HEK293 (cell line): ENCODE measurements around the gene POLN.
A peak's percentile ranks its signal among the peaks of the same experiment; 100 is the strongest.

Source experiments
- CTCF ChIA-PET: fragments of 350-600 bp; formaldehyde crosslinking; extraction: SDS; loops from one replicate; lab custom pipeline; 2021; ENCODE audit warnings: antibody characterized with exemption; lab: Yijun Ruan, JAX
- POLR2A ChIA-PET: fragments of 300-600 bp; formaldehyde crosslinking; extraction: SDS; loops from one replicate; lab custom pipeline; 2020; ENCODE audit warnings: antibody characterized with exemption, inconsistent platforms; lab: Yijun Ruan, JAX
- H3K27ac ChIP-seq: fragments of 200-500 bp; sonication (Bioruptor generic); 2 replicates; pipeline ENCODE4 v1.5.1; 2014; ENCODE audit warnings: low read depth, low read length, control low read depth, inconsistent platforms; ENCODE audit errors: extremely low read depth
- H3K36me3 ChIP-seq, 2 experiments: fragments of 200-500 bp in 1 of 2; sonication (Bioruptor generic) in 1 of 2; 1 replicate in 1 of 2; 2 replicates in 1 of 2; pipeline ENCODE4 v1.5.1; 2014 to 2017; ENCODE audit warnings: inconsistent platforms in 2 of 2, low read length in 2 of 2; ENCODE audit not compliant: control insufficient read depth in 2 of 2, insufficient read depth in 1 of 2
- H3K4me1 ChIP-seq: fragments of 200-500 bp; sonication (Bioruptor generic); 2 replicates; pipeline ENCODE4 v1.5.1; 2014; ENCODE audit warnings: mild to moderate bottlenecking, low read length, inconsistent platforms; ENCODE audit not compliant: control insufficient read depth, insufficient read depth
- H3K4me3 ChIP-seq: 2 replicates; pipeline ENCODE4 v1.5.1; 2011; ENCODE audit warnings: low read depth, mild to moderate bottlenecking, control low read depth, low read length, moderate library complexity
- H3K9me3 ChIP-seq: fragments of 200-500 bp; sonication (Bioruptor generic); 2 replicates; pipeline ENCODE4 v1.5.1; 2014; ENCODE audit warnings: low read depth, low read length, inconsistent platforms; ENCODE audit not compliant: control insufficient read depth, insufficient read depth
- EGR2 ChIP-seq: fragments of 450-650 bp; formaldehyde crosslinking; IDR thresholded peaks from 2 replicates; pipeline ENCODE4 v1.5.1; 2016; ENCODE audit warnings: low read depth, missing biosample characterization, missing genetic modification characterization
- GLIS1 ChIP-seq: fragments of 450-650 bp; formaldehyde crosslinking; IDR thresholded peaks from 2 replicates; pipeline ENCODE4 v1.5.1; 2016; ENCODE audit warnings: missing biosample characterization, missing genetic modification characterization
- PRDM1 ChIP-seq: fragments of 450-650 bp; formaldehyde crosslinking; IDR thresholded peaks from 2 replicates; pipeline ENCODE4; 2016; ENCODE audit warnings: missing biosample characterization, missing genetic modification characterization
- SCRT2 ChIP-seq: fragments of 450-650 bp; formaldehyde crosslinking; IDR thresholded peaks from 2 replicates; pipeline ENCODE4 v1.5.1; 2016; ENCODE audit warnings: missing biosample characterization, missing genetic modification characterization
- SP3 ChIP-seq: fragments of 450-650 bp; formaldehyde crosslinking; IDR thresholded peaks from 2 replicates; pipeline ENCODE4 v1.5.1; 2016; ENCODE audit warnings: missing biosample characterization, missing genetic modification characterization
- ZBTB20 ChIP-seq: fragments of 450-650 bp; formaldehyde crosslinking; IDR thresholded peaks from 2 replicates; pipeline ENCODE4 v1.5.1; 2016; ENCODE audit warnings: missing biosample characterization, missing genetic modification characterization
- ZIC2 ChIP-seq: fragments of 450-650 bp; formaldehyde crosslinking; IDR thresholded peaks from 2 replicates; pipeline ENCODE4 v1.5.1; 2016; ENCODE audit warnings: missing biosample characterization, missing genetic modification characterization
- ZNF175 ChIP-seq: fragments of 450-650 bp; formaldehyde crosslinking; IDR thresholded peaks from 2 replicates; pipeline ENCODE4 v1.5.1; 2016; ENCODE audit warnings: missing biosample characterization, missing genetic modification characterization
- ZNF214 ChIP-seq: fragments of 450-650 bp; formaldehyde crosslinking; IDR thresholded peaks from 2 replicates; pipeline ENCODE4 v1.5.1; 2017; ENCODE audit warnings: missing biosample characterization, mild to moderate bottlenecking, missing genetic modification characterization, borderline replicate concordance
- ZNF23 ChIP-seq: fragments of 450-650 bp; formaldehyde crosslinking; IDR thresholded peaks from 2 replicates; pipeline ENCODE4 v1.5.1; 2016; ENCODE audit warnings: missing biosample characterization, missing genetic modification characterization, borderline replicate concordance
- ZNF335 ChIP-seq: fragments of 450-650 bp; formaldehyde crosslinking; conservative IDR thresholded peaks from 2 replicates; pipeline ENCODE4 v1.5.1; 2016; ENCODE audit warnings: missing biosample characterization, missing genetic modification characterization
- ZNF394 ChIP-seq: fragments of 450-650 bp; formaldehyde crosslinking; IDR thresholded peaks from 2 replicates; pipeline ENCODE4 v1.5.1; 2016; ENCODE audit warnings: missing biosample characterization, missing genetic modification characterization, mild to moderate bottlenecking, moderate library complexity, borderline replicate concordance
- ZNF423 ChIP-seq: fragments of 450-650 bp; formaldehyde crosslinking; IDR thresholded peaks from 2 replicates; pipeline ENCODE4 v1.5.1; 2016; ENCODE audit warnings: missing biosample characterization, missing genetic modification characterization
- ZNF596 ChIP-seq: fragments of 450-650 bp; IDR thresholded peaks from 2 replicates; pipeline ENCODE4 v1.5.0; 2018; ENCODE audit warnings: missing biosample characterization, mild to moderate bottlenecking, missing genetic modification characterization, moderate library complexity
- ZNF626 ChIP-seq: fragments of 450-650 bp; sonication (Bioruptor Pico); formaldehyde crosslinking; IDR thresholded peaks from 2 replicates; pipeline ENCODE4 v1.5.1; 2018; ENCODE audit warnings: missing biosample characterization, missing genetic modification characterization, inconsistent platforms
- ZNF701 ChIP-seq: fragments of 450-650 bp; formaldehyde crosslinking; IDR thresholded peaks from 2 replicates; pipeline ENCODE4 v1.5.1; 2016; ENCODE audit warnings: missing biosample characterization, missing genetic modification characterization
- ZNF837 ChIP-seq: fragments of 450-650 bp; formaldehyde crosslinking; IDR thresholded peaks from 2 replicates; pipeline ENCODE4 v1.5.1; 2016; ENCODE audit warnings: missing biosample characterization, missing genetic modification characterization
- ZNF843 ChIP-seq: fragments of 450-650 bp; formaldehyde crosslinking; IDR thresholded peaks from 2 replicates; pipeline ENCODE4 v1.5.1; 2016; ENCODE audit warnings: missing biosample characterization, missing genetic modification characterization
- ZSCAN23 ChIP-seq: fragments of 450-650 bp; formaldehyde crosslinking; IDR thresholded peaks from 2 replicates; pipeline ENCODE4 v1.5.1; 2016; ENCODE audit warnings: missing biosample characterization, missing genetic modification characterization
- ZSCAN30 ChIP-seq: fragments of 450-650 bp; IDR thresholded peaks from 2 replicates; pipeline ENCODE4 v1.5.1; 2018; ENCODE audit warnings: missing biosample characterization, mild to moderate bottlenecking, missing genetic modification characterization, moderate library complexity
- TF ChIP-seq, protein P1 (sequence below): fragments of 450-650 bp; formaldehyde crosslinking; IDR thresholded peaks from 2 replicates; pipeline ENCODE4 v1.5.1; 2016; ENCODE audit warnings: missing biosample characterization, missing genetic modification characterization, borderline replicate concordance
- TF ChIP-seq, protein P2 (sequence below): sonication (generic); formaldehyde crosslinking; IDR thresholded peaks from 2 replicates; pipeline ENCODE4 v1.8.1; 2022; ENCODE audit warnings: mild to moderate bottlenecking, moderate library complexity, missing genetic modification reagents
- TF ChIP-seq, protein P3 (sequence below): fragments of 450-650 bp; formaldehyde crosslinking; IDR thresholded peaks from 2 replicates; pipeline ENCODE4 v1.5.1; 2016; ENCODE audit warnings: missing biosample characterization, missing genetic modification characterization
- TF ChIP-seq, protein P4 (sequence below): fragments of 450-650 bp; formaldehyde crosslinking; IDR thresholded peaks from 2 replicates; pipeline ENCODE4 v1.5.1; 2016; ENCODE audit warnings: missing biosample characterization, missing genetic modification characterization

Gene POLN

DNA sequence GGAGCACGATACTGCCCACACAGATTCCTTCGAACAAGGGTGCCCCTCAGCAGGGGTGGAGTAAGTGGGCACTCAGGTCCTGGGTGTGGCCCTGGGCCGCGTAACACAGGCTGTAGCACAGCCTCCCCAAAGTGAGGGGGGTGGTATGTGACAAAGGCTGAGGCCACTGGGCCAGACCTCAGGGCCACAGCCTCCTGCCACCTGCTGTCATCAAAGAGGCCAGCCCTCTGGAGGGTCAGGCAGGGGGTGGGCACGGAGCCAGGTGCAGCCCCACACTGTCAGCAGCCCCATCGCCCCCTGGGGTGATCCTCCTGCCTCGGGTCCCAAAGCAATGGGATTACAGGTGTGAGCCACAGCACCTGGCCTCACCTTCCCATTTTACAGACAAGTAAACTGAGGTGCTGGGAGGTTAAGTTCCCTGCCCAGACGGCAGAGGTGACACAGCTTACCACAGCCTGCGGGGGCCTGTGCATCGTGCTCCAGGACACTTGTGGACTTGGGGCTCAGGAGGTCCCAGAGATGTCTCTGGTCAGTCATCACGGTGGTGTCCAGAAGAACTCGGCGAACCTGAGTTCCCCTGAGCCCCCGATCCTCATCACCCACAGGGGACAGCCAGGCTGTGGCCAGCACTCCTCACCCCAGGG is 47.5 kb upstream of the POLN start:
- peak; percentile 10; the same call in 1 of the 2 replicates for TF ChIP-seq ZIC2 (tag by site-specific recombination)
- TF ChIP-seq ZSCAN30 (tag by site-specific recombination): no peak
- peak; percentile 87 for TF ChIP-seq GLIS1 (tag by site-specific recombination)
- Histone ChIP-seq H3K36me3 (no peaks in the 10 kb centered on the region), H3K4me1 (no peaks in the 10 kb centered on the region), H3K9me3 (no peaks in the 10 kb centered on the region), H3K4me3 (no peak overlapping the region), H3K27ac (no peak overlapping the region)
- ChIA-PET POLR2A (interaction anchor here (0.6 kb wide), 1 partner anchor 26 kb away, joined by 3 read pairs; no protein-coding TSS in a partner anchor), CTCF (no interaction called here)

DNA sequence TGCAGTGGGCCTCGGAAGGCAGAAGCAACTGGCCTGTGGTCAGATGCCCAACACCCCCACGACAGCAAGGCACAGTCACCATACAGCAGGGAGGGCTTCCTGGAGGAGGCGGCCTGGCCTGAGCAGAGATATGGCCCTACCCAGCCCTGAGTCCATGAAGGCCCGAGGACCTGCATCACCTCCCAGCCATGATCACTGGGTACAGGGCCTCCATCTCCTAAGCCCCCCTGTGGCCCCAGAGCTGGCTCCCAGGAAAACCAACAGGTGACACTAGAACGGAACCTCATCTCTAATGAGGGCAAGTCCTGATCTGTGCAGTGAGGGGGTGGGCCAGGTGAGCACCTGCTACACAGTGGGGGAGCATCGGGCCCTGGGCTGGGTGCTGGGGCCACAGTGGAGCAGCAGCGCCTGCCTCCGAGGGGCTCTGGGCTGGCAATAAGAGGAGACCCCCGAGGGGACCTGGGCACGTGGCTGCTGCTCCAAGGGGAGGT is 46.2 kb upstream of the POLN start:
- CTCF ChIA-PET: no interaction called here

DNA sequence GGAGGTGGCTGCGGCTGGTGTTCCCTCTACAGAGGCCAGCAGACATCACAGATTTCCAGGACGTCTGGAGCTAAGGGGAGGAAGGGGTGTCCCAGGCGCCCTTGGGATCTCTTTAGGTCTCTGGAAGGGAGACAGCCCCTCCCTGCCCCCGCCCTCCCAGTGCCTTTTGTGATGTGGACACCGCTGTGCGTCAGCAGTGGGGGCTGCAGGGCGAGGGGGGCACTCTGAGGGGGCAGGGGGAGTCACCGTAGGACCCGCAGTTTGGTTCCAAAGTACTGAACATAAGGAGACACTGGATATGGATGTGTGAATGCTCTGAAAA is 45.6 kb upstream of the POLN start:
- H3K36me3 ChIP-seq: no peaks in the 10 kb centered on the region
- H3K4me3 ChIP-seq: no peak overlapping the region
- POLR2A ChIA-PET: no interaction called here
- no peaks in the 10 kb centered on the region for H3K4me1 ChIP-seq
- no peaks in the 10 kb centered on the region for H3K9me3 ChIP-seq
- CTCF ChIA-PET: no interaction called here
- H3K27ac ChIP-seq: no peak overlapping the region
- TF ChIP-seq ZSCAN23 (tag by site-specific recombination) (no peak), ZNF175 (no peak), ZNF335 (no peak), ZNF837 (tag by site-specific recombination) (no peak), ZNF596 (tag by site-specific recombination) (no peak), ZNF626 (tag by site-specific recombination) (no peak), SP3 (tag by site-specific recombination) (no peak), ZNF423 (no peak), ZNF214 (tag by site-specific recombination) (no peak), PRDM1 (tag by site-specific recombination) (no peak)
- TF ChIP-seq, protein P1, sequence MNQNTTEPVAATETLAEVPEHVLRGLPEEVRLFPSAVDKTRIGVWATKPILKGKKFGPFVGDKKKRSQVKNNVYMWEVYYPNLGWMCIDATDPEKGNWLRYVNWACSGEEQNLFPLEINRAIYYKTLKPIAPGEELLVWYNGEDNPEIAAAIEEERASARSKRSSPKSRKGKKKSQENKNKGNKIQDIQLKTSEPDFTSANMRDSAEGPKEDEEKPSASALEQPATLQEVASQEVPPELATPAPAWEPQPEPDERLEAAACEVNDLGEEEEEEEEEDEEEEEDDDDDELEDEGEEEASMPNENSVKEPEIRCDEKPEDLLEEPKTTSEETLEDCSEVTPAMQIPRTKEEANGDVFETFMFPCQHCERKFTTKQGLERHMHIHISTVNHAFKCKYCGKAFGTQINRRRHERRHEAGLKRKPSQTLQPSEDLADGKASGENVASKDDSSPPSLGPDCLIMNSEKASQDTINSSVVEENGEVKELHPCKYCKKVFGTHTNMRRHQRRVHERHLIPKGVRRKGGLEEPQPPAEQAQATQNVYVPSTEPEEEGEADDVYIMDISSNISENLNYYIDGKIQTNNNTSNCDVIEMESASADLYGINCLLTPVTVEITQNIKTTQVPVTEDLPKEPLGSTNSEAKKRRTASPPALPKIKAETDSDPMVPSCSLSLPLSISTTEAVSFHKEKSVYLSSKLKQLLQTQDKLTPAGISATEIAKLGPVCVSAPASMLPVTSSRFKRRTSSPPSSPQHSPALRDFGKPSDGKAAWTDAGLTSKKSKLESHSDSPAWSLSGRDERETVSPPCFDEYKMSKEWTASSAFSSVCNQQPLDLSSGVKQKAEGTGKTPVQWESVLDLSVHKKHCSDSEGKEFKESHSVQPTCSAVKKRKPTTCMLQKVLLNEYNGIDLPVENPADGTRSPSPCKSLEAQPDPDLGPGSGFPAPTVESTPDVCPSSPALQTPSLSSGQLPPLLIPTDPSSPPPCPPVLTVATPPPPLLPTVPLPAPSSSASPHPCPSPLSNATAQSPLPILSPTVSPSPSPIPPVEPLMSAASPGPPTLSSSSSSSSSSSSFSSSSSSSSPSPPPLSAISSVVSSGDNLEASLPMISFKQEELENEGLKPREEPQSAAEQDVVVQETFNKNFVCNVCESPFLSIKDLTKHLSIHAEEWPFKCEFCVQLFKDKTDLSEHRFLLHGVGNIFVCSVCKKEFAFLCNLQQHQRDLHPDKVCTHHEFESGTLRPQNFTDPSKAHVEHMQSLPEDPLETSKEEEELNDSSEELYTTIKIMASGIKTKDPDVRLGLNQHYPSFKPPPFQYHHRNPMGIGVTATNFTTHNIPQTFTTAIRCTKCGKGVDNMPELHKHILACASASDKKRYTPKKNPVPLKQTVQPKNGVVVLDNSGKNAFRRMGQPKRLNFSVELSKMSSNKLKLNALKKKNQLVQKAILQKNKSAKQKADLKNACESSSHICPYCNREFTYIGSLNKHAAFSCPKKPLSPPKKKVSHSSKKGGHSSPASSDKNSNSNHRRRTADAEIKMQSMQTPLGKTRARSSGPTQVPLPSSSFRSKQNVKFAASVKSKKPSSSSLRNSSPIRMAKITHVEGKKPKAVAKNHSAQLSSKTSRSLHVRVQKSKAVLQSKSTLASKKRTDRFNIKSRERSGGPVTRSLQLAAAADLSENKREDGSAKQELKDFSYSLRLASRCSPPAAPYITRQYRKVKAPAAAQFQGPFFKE: no peak
- TF ChIP-seq, protein P2, sequence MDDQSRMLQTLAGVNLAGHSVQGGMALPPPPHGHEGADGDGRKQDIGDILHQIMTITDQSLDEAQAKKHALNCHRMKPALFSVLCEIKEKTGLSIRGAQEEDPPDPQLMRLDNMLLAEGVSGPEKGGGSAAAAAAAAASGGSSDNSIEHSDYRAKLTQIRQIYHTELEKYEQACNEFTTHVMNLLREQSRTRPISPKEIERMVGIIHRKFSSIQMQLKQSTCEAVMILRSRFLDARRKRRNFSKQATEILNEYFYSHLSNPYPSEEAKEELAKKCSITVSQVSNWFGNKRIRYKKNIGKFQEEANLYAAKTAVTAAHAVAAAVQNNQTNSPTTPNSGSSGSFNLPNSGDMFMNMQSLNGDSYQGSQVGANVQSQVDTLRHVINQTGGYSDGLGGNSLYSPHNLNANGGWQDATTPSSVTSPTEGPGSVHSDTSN: no peak
- TF ChIP-seq, protein P3, sequence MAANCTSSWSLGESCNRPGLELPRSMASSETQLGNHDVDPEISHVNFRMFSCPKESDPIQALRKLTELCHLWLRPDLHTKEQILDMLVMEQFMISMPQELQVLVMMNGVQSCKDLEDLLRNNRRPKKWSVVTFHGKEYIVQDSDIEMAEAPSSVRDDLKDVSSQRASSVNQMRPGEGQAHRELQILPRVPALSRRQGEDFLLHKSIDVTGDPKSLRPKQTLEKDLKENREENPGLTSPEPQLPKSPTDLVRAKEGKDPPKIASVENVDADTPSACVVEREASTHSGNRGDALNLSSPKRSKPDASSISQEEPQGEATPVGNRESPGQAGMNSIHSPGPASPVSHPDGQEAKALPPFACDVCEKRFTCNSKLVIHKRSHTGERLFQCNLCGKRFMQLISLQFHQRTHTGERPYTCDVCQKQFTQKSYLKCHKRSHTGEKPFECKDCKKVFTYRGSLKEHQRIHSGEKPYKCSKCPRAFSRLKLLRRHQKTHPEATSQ (tag by site-specific recombination): no peak

More for the DNA sequence above, 46.2 kb upstream of the POLN start:
- POLR2A ChIA-PET: no interaction called here
- no peak overlapping the region for H3K27ac ChIP-seq
- no peaks in the 10 kb centered on the region for H3K4me1 ChIP-seq
- H3K9me3 ChIP-seq: no peaks in the 10 kb centered on the region
- no peaks in the 10 kb centered on the region for H3K36me3 ChIP-seq
- TF ChIP-seq SCRT2 (tag by site-specific recombination): peak; percentile 38; the same call in 1 of the 2 replicates
- TF ChIP-seq, protein P4, sequence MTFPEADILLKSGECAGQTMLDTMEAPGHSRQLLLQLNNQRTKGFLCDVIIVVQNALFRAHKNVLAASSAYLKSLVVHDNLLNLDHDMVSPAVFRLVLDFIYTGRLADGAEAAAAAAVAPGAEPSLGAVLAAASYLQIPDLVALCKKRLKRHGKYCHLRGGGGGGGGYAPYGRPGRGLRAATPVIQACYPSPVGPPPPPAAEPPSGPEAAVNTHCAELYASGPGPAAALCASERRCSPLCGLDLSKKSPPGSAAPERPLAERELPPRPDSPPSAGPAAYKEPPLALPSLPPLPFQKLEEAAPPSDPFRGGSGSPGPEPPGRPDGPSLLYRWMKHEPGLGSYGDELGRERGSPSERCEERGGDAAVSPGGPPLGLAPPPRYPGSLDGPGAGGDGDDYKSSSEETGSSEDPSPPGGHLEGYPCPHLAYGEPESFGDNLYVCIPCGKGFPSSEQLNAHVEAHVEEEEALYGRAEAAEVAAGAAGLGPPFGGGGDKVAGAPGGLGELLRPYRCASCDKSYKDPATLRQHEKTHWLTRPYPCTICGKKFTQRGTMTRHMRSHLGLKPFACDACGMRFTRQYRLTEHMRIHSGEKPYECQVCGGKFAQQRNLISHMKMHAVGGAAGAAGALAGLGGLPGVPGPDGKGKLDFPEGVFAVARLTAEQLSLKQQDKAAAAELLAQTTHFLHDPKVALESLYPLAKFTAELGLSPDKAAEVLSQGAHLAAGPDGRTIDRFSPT (tag by site-specific recombination): no peak
- TF ChIP-seq ZNF394 (tag by site-specific recombination): no peak
- TF ChIP-seq ZNF701: no peak
- no peak for TF ChIP-seq ZNF23
- no peak for TF ChIP-seq ZNF843
- no peak for TF ChIP-seq EGR2 (tag by site-specific recombination)
- no peak for TF ChIP-seq ZBTB20 (tag by site-specific recombination)
- H3K4me3 ChIP-seq: no peak overlapping the region
